ENCODE measurements around the gene SAMD1.

SAMD1 gene

DNA sequence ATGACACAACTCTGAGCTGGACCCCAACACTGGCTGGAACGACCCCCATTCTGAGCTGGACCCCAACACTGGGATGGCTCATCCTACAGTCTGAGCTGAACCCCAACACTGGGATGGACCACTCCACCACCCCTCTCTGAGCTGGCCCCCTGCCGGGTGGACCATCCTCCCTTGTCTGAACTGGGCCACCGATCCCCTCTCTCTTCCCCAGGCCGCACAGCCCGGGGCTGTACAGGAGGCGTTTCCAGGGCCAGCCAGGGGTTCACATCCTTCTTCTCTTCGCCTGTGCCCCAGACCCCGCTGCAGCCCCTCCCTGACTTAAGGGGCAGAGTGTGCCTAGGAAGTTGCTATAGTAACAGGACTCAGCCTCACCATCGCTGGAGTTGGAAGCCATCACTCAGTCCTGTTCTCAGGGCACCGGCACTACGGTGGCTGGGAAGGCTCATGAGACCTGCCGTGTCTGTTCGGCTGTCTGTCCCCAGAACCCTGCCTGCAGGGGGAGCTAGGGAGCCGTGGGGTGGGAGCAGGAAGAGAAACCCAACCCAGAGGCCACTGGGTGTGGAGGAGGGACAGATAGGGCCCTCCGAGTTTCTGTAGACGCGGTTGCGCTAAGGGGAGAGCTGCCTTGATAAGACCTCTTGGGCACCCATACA lies 23.3 kb upstream of the SAMD1 start:
- no peak for DNase-seq (ENCODE audit: low read depth)

DNA sequence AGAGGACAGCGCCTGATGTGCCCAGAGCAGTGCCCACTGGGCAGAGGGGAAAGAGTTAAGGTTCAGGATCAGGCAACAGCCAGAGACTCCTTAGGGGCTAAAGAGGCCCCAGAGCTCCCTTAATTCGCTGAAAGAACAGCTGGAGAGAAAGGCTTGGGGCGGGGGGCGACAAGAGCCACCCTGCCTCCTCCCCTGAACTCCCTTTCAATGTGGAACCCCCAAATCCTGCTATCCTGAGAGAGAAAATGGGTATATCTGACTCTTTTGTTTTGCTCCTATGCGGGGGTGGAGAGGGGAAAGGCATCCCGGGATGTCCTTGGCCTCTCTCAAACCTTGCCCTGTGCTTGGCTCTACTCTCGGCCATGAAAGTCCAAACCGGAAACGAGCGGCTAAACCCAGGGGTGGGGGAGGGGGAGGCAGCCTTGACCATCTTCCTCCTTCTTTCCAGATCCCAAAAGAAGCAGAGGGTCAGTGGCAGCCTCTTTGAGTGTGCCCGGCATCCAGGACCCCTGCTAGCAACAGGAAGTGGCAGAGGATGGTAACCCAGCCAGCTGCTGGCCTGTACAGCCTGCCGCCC lies 22.3 kb upstream of the SAMD1 start:
- DNase-seq (ENCODE audit: low read depth) = no peak

GRCh38 chr19:14112051-14112808 lies 21.7 kb upstream of the SAMD1 start:
- DNase-seq (ENCODE audit: low read depth) = no peak

DNA sequence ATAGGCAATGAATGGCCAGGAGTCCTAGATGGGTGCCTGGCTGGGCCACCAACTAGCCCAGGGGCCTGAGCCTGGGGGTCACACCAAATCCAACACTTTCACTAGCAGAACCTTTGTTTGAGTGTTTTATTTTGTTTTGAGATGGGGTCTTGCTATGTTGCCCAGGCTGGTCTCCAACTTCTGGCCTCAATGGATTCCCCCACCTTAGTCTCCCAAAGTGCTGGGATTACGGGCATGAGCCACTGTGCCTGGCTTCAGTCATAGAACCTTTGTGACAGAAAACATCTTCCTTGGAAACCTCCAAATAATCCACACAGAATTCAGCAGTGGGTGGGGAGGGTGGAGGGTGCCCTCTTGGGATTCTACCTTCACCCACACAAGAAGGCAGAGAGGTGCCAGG lies 20.9 kb upstream of the SAMD1 start:
- no peak for DNase-seq (ENCODE audit: low read depth)

GRCh38 chr19:14110650-14111049 lies 20.1 kb upstream of the SAMD1 start:
- DNase-seq (ENCODE audit: low read depth) = no peak

DNA sequence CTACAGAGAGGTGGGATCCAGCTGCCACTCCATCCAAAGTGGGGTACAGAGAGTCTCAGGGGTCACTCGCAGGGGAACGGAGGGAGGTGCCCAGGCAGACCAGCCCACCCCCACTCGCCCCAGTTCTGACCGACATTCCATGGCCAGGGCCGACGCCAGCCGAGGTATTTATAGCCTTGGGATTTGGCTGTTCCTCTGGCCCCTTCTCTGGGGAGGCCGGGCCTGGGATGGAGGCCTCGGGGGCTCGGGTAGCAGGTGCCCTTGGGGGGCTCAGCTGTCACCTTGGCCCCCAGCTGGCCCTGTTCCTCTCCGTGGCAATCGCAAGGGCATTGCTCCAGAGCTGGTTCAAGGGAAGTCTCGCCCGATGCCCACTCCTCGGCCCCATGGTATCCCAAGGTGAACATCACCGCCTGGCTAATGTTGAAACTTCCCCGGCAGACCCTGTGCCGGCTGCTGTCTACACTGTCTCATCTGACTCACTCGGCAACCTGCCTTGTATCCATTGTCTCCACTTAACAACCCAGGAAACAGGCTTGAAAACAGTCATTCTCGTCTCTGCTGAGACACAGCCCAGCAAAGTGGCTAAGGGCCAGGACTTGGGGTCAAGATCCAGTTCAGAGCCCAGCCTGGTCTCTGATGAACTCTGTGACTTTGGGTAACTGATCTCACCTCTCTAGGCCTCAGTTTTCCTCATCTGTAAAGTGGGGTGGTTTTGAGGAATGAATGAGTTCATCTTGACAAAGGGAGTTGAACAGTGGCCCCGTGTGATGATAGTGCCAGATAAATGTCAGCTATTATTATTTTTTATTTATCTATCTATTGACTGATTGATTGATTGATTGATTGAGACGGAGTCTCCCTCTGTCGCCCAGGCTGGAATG lies 17.3 kb upstream of the SAMD1 start:
- no peak for DNase-seq (ENCODE audit: low read depth)

- no peak for DNase-seq (ENCODE audit: low read depth)
Observed at GRCh38 chr19:14106840-14107239, 16.3 kb upstream of the SAMD1 start.

- no peak for DNase-seq (ENCODE audit: low read depth)
Observed at GRCh38 chr19:14105680-14106079, 15.1 kb upstream of the SAMD1 start.

DNA sequence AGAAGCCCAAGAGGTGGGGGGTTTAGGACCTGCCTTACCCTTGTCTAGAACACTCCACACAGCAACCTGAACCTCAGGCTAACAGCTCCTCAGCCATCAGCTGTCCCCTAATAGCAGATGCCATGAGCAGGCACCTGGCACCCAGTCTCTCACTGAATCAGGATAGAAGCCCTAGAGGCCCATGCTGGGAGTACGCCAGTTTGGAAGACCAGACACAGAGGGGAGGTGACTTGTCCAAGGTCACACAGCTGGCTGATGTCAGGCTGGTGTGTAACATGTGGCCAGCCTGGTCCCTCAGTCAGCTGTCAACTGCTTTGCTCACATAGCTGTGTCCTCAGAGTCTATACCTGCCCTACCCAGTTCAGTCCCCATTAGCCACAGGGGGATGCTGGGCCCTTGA lies 12.8 kb upstream of the SAMD1 start:
- no peak for DNase-seq (ENCODE audit: low read depth)

DNA sequence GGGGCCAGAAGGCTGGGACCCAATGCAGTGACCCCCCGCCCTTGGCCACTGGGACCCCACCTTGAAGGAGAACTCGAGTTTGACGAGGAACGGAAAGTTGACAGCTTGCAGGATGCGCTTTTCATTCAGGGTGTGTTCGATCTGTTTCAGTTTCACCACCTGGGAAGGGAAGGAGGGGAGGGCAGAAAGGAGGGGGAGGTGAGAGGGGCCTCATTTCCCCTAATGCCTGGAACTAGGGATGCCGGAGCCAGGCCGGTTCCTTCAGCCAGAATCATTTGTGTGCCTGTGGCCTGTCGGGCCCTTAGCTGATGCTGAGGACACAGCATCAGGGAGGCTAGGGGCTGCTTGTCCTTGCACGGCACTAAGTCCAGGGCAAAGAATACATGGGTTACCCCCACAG lies 12.2 kb upstream of the SAMD1 start:
- no peak for DNase-seq (ENCODE audit: low read depth)

DNA sequence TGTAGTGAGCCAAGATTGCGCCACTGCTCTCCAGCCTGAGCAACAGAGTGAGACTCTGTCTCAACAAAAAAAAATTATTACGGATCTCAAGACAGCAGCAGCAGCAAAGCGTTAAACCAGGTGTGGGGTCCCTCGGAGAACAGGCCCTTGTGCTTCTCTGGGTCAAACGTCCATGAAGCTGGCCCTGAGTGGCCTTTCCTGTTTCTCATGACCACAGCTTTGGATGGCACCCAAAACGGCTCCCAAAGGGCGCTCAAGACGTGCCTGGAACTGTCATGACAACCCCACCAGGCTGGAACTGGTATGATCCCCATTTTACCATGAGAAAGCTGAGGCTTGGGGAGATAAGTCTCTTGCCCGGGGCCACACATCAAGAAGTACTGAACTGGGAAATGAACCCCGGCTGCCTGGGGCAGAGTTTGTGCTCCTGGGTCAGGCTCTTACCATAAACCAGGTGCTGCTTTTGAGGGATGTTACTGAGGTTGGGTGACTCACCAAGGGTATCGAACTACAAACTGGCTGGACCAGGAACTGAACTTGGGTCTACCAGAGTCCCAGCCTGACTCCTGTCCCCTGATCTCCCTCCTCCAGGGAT lies 11.6 kb upstream of the SAMD1 start:
- DNase-seq (ENCODE audit: low read depth) = no peak

DNA sequence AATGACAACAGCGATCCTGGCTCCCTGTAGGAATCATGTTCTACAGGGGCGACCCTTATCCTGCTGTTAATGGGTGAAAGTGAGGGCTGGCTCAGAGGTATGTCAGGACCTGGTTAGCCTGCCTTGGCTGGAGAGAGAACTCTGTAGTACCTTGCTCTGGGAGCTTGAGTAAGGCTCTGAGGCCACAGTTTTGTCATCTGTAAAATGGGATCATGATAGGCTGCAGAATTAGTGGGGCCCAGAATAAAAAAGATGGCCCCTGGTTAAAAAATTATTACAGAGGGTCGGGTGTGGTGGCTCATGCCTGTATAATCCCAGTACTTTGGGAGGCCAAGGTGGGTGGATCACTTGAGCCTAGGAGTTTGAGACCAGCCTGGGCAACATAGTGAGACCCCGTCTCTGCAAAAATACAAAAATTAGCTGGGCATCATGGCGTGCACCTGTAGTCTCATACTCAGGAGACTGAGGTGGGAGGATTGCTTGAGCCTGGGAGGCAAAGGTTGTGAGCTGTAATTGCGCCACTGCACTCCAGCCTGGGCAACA lies 10.5 kb upstream of the SAMD1 start:
- DNase-seq (ENCODE audit: low read depth) = no peak

GRCh38 chr19:14097532-14098151 lies 7.1 kb upstream of the SAMD1 start:
- no peak for DNase-seq (ENCODE audit: low read depth)

GRCh38 chr19:14096272-14096992 lies 5.9 kb upstream of the SAMD1 start:
- no peak for DNase-seq (ENCODE audit: low read depth)

GRCh38 chr19:14094854-14095253 lies 4.3 kb upstream of the SAMD1 start:
- DNase-seq (ENCODE audit: low read depth) = no peak

GRCh38 chr19:14093117-14093823 lies 2.7 kb upstream of the SAMD1 start:
- DNase-seq (ENCODE audit: low read depth) = no peak

- DNase-seq (ENCODE audit: low read depth) = no peak
Observed at GRCh38 chr19:14091813-14092462, 1.4 kb upstream of the SAMD1 start.

- DNase-seq (ENCODE audit: low read depth) = no peak
Observed at GRCh38 chr19:14091081-14091812, 696 bp upstream of the SAMD1 start.

All from fibroblast of the conjunctiva (primary cell).